Keratinocyte (primary cell): ENCODE measurements around the gene DENND1A. TPM values are rescaled to one million over a fixed set of nuclear protein-coding genes. Genes with fewer than 3 reads are reported as not detected.

Experiments
- DNase-seq: peaks from one replicate; pipeline ENCODE4 v3.0.0-alpha.2; 2011; ENCODE audit warnings: low read depth, missing footprints, low spot score
- FAIRE-seq: peaks from 2 replicates; lab custom pipeline; 2011; peaks lifted over from hg19 to GRCh38; lab: Jason Lieb, UNC
- H2AFZ ChIP-seq: 2 replicates; pipeline ENCODE4 v1.6.0; 2012; ENCODE audit warnings: low read length, control low read depth, inconsistent platforms; ENCODE audit not compliant: control insufficient read depth
- H3K27ac ChIP-seq: 2 replicates; pipeline ENCODE4 v1.5.1; 2011; ENCODE audit warnings: low read length; ENCODE audit not compliant: control insufficient read depth, insufficient read depth
- H3K27me3 ChIP-seq: 3 replicates; pipeline ENCODE4 v1.6.0; 2011; ENCODE audit warnings: low read length; ENCODE audit not compliant: control insufficient read depth, insufficient read depth; ENCODE audit errors: extremely low read depth
- H3K36me3 ChIP-seq, 2 experiments: 2 replicates in 1 of 2; 3 replicates in 1 of 2; pipeline ENCODE4 v1.5.1; 2011; ENCODE audit warnings: low read length in 2 of 2, mild to moderate bottlenecking in 1 of 2; ENCODE audit not compliant: control insufficient read depth in 2 of 2, insufficient read depth in 2 of 2; ENCODE audit errors: extremely low read depth in 1 of 2
- H3K4me1 ChIP-seq: 3 replicates; pipeline ENCODE4 v1.5.1; 2011; ENCODE audit warnings: low read length; ENCODE audit not compliant: control insufficient read depth, insufficient read depth; ENCODE audit errors: extremely low read depth
- H3K4me2 ChIP-seq: 3 replicates; pipeline ENCODE4 v1.6.0; 2011; ENCODE audit warnings: low read depth, low read length; ENCODE audit not compliant: control insufficient read depth, insufficient read depth; ENCODE audit errors: extremely low read depth
- H3K4me3 ChIP-seq, 3 experiments: fragments of 200-600 bp in 1 of 3; sonication (generic) in 1 of 3; 2 replicates in 2 of 3; 3 replicates in 1 of 3; pipeline ENCODE4 v1.5.1; 2011 to 2016; ENCODE audit warnings: low read length in 3 of 3, mild to moderate bottlenecking in 3 of 3, control low read depth in 2 of 3, inconsistent platforms in 1 of 3, low read depth in 1 of 3, mixed read lengths in 1 of 3, mixed run types in 1 of 3, moderate library complexity in 1 of 3; ENCODE audit not compliant: control insufficient read depth in 2 of 3, insufficient read depth in 2 of 3; ENCODE audit errors: extremely low read depth in 1 of 3
- H3K79me2 ChIP-seq: 2 replicates; pipeline ENCODE4 v1.6.0; 2012; ENCODE audit warnings: low read length; ENCODE audit not compliant: control insufficient read depth, insufficient read depth
- H3K9ac ChIP-seq: 3 replicates; pipeline ENCODE4 v1.6.0; 2011; ENCODE audit warnings: low read length; ENCODE audit not compliant: control insufficient read depth, insufficient read depth; ENCODE audit errors: extremely low read depth
- H3K9me1 ChIP-seq: 3 replicates; pipeline ENCODE4 v1.6.0; 2011; ENCODE audit warnings: low read length; ENCODE audit not compliant: control insufficient read depth, insufficient read depth; ENCODE audit errors: extremely low read depth
- H3K9me3 ChIP-seq: 2 replicates; pipeline ENCODE4 v1.5.1; 2012; ENCODE audit warnings: low read depth, low read length; ENCODE audit not compliant: control insufficient read depth
- H4K20me1 ChIP-seq: 3 replicates; pipeline ENCODE4 v1.6.0; 2011; ENCODE audit warnings: low read length; ENCODE audit not compliant: control insufficient read depth, insufficient read depth; ENCODE audit errors: extremely low read depth
- CTCF ChIP-seq, 3 experiments: IDR thresholded peaks in 1 of 3; conservative IDR thresholded peaks in 1 of 3; optimal IDR thresholded peaks in 1 of 3; 2 replicates in 2 of 3; 3 replicates in 1 of 3; pipeline versions ENCODE3 to v1.5.1; 2011; ENCODE audit warnings: low read length in 3 of 3, mild to moderate bottlenecking in 3 of 3, moderate library complexity in 2 of 3, control low read depth in 1 of 3, inconsistent platforms in 1 of 3; ENCODE audit not compliant: insufficient read depth in 2 of 3; ENCODE audit errors: extremely low read depth in 1 of 3
- EZH2 ChIP-seq: IDR thresholded peaks from one replicate; pipeline ENCODE4 v1.6.1; 2012; ENCODE audit warnings: inconsistent platforms, mild to moderate bottlenecking, low read length, moderate library complexity
- dilution Hi-C: fragments of 300-500 bp; cut with MboI; formaldehyde crosslinking; loops from one replicate; pipeline ENCODE4 v1.7.0; 2020; ENCODE audit warnings: low sequenced_read_pairs; ENCODE audit not compliant: extremely low pct_ligation_motif_present
- polyA plus RNA-seq, 5 experiments: library from polyadenylated mRNA; depleted of rRNA in 3 of 5; stranded (reverse) in 3 of 5; stranded (forward) in 1 of 5; unstranded in 1 of 5; fragments of >200 nt; gene quantifications; 1 replicate in 1 of 5; 2 replicates in 3 of 5; 3 replicates in 1 of 5; pipeline versions ENCODE4 v1.2.1 to v1.2.3, GENCODE V29; 2011 to 2012; ENCODE audit warnings: missing spikeins in 2 of 5, low read depth in 1 of 5, low replicate concordance in 1 of 5

The DENND1A gene
- polyA plus RNA-seq, 1 donor (not counting 4 experiments of a cell fraction or from before 2014, with no cell fraction given), result 13.0 TPM

DNA sequence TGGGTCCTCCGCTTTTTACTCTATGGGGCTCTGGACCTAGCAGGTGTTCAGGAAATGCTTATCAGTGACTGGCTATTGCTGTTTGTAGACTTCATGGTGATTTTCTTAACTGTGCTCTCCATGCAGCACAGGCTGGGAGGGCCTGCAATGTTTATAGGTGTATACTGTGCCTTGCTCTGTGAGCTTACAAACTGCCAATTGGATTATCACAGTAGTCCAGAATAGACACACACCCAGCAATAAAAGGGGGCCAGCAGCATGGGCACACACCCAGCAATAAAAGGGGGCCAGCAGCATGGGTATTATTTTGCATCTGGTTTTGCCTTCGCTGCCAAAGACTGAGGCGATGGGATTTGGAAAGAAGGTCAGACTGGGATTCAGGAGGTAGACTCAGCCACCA lies 473.9 kb downstream of the DENND1A start:
- TF ChIP-seq EZH2 (no peak), CTCF (optimal IDR thresholded peaks at IDR 0.05 in 1 of 3, IDR thresholded peaks at IDR 0.05 in 1 of 3, conservative IDR thresholded peaks at IDR 0.05 in 1 of 3; ENCODE audit: extremely low read depth in 1 of 3, insufficient read depth in 2 of 3, low read length in 3 of 3) (no peak)
- FAIRE-seq (no peak), DNase-seq (no peak)
- Histone ChIP-seq H3K4me3 (no peak overlapping the region), H3K4me1 (no peaks in the 10 kb centered on the region), H3K36me3 (no peaks in the 10 kb centered on the region), H3K27me3 (no peaks in the 10 kb centered on the region), H4K20me1 (no peaks in the 10 kb centered on the region), H3K27ac (no peak overlapping the region), H3K9me3 (no peaks in the 10 kb centered on the region), H2AFZ (no peak overlapping the region), H3K79me2 (no peaks in the 10 kb centered on the region), H3K9me1 (no peaks in the 10 kb centered on the region), H3K4me2 (no peak overlapping the region), H3K9ac (no peak overlapping the region)
- dilution Hi-C loops, result no loop called here

DNA sequence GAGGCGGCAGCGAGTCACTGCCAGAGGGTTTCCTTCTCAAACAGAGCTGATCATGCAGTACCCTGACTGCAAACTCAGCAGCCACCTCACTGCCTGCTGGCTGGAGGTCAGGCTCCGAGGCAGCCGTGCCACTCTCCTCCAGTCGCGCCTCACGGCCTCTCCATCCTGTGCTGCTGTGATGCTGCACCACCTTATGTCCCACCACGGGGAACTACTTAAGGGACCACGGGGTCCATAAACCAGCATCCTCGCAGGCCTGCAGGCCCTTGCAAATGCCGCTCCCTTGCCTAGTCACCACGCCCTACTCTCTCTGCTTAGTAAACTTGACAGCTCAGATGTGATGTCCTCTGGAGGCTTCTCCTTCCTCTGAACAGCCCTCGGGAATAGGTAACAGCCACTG lies 474.7 kb downstream of the DENND1A start:
- Histone ChIP-seq H3K27me3 (no peaks in the 10 kb centered on the region), H3K27ac (no peak overlapping the region), H3K4me3 (no peak overlapping the region), H4K20me1 (no peaks in the 10 kb centered on the region), H3K4me1 (no peaks in the 10 kb centered on the region), H3K9ac (no peak overlapping the region), H3K9me1 (no peaks in the 10 kb centered on the region), H3K4me2 (no peak overlapping the region), H3K36me3 (no peaks in the 10 kb centered on the region), H3K9me3 (no peaks in the 10 kb centered on the region), H3K79me2 (no peaks in the 10 kb centered on the region), H2AFZ (no peak overlapping the region)
- DNase-seq, result no peak
- TF ChIP-seq CTCF (optimal IDR thresholded peaks at IDR 0.05 in 1 of 3, IDR thresholded peaks at IDR 0.05 in 1 of 3, conservative IDR thresholded peaks at IDR 0.05 in 1 of 3; ENCODE audit: extremely low read depth in 1 of 3, insufficient read depth in 2 of 3, low read length in 3 of 3), result no peak
- TF ChIP-seq EZH2, result no peak
- dilution Hi-C loops, result no loop called here
- FAIRE-seq, result no peak
